ENCODE data around the gene USP37. TPM values are rescaled to one million over a fixed set of nuclear protein-coding genes. Genes with fewer than 3 reads are reported as not detected.

Gene USP37
- total and polyA plus RNA-seq, 2 of the 4 experiments (the other 2 are of a cell fraction) = 1.6 to 6.5 TPM

Small RNA genes within 50 kb of the gene (microRNA-seq; reads per million reads assigned to microRNA genes)
- gene MIR26B (ENCODE audit: insufficient read depth in 1 of 2, insufficient read length in 1 of 2, unreplicated experiment in 1 of 2) = 2,109 to 15,553 reads per million in 2 experiments
- not detected for gene RNU6-136P (ENCODE audit: insufficient read depth, insufficient read length)

Small RNA genes within 50 kb of the gene (small RNA-seq; reads per million reads assigned to genes)
- gene MIR26B (91.9 to 24,426 (median 8,070) reads per million in 5 experiments), gene RNU6-136P (0 reads per million in 5 experiments)

Other genes starting within 250 kb of the USP37 start
- not detected in 2 replicates for gene CATIP, start 211.5 kb downstream of the USP37 start, total RNA-seq (2012; rRNA removed)
- gene CATIP, start 211.5 kb downstream of the USP37 start, polyA plus RNA-seq (2012; rRNA removed) = not detected in 2 replicates
- under 0.01 TPM in 2 replicates for gene SLC11A1, start 186.1 kb downstream of the USP37 start, total RNA-seq (2012; rRNA removed)
- 0.03 and 0.07 TPM in 2 replicates for gene SLC11A1, start 186.1 kb downstream of the USP37 start, polyA plus RNA-seq (2012; rRNA removed)
- 17.5 and 19.7 TPM in 2 replicates for gene CTDSP1, start 168.5 kb downstream of the USP37 start, total RNA-seq (2012; rRNA removed)
- gene CTDSP1, start 168.5 kb downstream of the USP37 start, polyA plus RNA-seq (2012; rRNA removed) = 64.3 and 68.2 TPM in 2 replicates
- not detected in 2 replicates for gene VIL1, start 149.2 kb downstream of the USP37 start, total RNA-seq (2012; rRNA removed)
- gene VIL1, start 149.2 kb downstream of the USP37 start, polyA plus RNA-seq (2012; rRNA removed) = not detected in 2 replicates
- gene CNOT9, start 488 bp upstream of the USP37 start, total RNA-seq (2012; rRNA removed) = 70.5 and 71.0 TPM in 2 replicates
- gene CNOT9, start 488 bp upstream of the USP37 start, polyA plus RNA-seq (2012; rRNA removed) = 33.1 and 35.2 TPM in 2 replicates
- gene PLCD4, start 39.5 kb upstream of the USP37 start, total RNA-seq (2012; rRNA removed) = 1.4 and 2.0 TPM in 2 replicates
- gene PLCD4, start 39.5 kb upstream of the USP37 start, polyA plus RNA-seq (2012; rRNA removed) = 1.5 and 1.9 TPM in 2 replicates
- 3.3 and 4.3 TPM in 2 replicates for gene ZNF142, start 91.3 kb upstream of the USP37 start, total RNA-seq (2012; rRNA removed)
- 9.7 and 12.1 TPM in 2 replicates for gene ZNF142, start 91.3 kb upstream of the USP37 start, polyA plus RNA-seq (2012; rRNA removed)
- 39.1 and 39.2 TPM in 2 replicates for gene BCS1L, start 91.3 kb upstream of the USP37 start, total RNA-seq (2012; rRNA removed)
- 56.7 and 56.9 TPM in 2 replicates for gene BCS1L, start 91.3 kb upstream of the USP37 start, polyA plus RNA-seq (2012; rRNA removed)
- gene RNF25, start 103.7 kb upstream of the USP37 start, total RNA-seq (2012; rRNA removed) = 54.4 and 56.5 TPM in 2 replicates
- 78.0 and 78.1 TPM in 2 replicates for gene RNF25, start 103.7 kb upstream of the USP37 start, polyA plus RNA-seq (2012; rRNA removed)
- gene STK36, start 103.7 kb upstream of the USP37 start, total RNA-seq (2012; rRNA removed) = 15.3 and 17.6 TPM in 2 replicates
- 40.8 and 44.5 TPM in 2 replicates for gene STK36, start 103.7 kb upstream of the USP37 start, polyA plus RNA-seq (2012; rRNA removed)
- 8.3 and 9.0 TPM in 2 replicates for gene TTLL4, start 142.5 kb upstream of the USP37 start, total RNA-seq (2012; rRNA removed)
- gene TTLL4, start 142.5 kb upstream of the USP37 start, polyA plus RNA-seq (2012; rRNA removed) = 22.8 and 22.9 TPM in 2 replicates
- gene CYP27A1, start 213.8 kb upstream of the USP37 start, total RNA-seq (2012; rRNA removed) = 4.2 and 5.2 TPM in 2 replicates
- gene CYP27A1, start 213.8 kb upstream of the USP37 start, polyA plus RNA-seq (2012; rRNA removed) = 4.5 and 5.3 TPM in 2 replicates

All from IMR-90 (cell line).